GM21526 (cell line): ENCODE measurements around the gene KCNQ4.

Source experiments
- ATAC-seq: cut with Tn5 transposase; IDR thresholded peaks from one replicate; pipeline ENCODE4 v1.9.1; 2021; ENCODE audit warnings: moderate library complexity; ENCODE audit not compliant: unreplicated experiment, low FRiP score

Gene KCNQ4

DNA sequence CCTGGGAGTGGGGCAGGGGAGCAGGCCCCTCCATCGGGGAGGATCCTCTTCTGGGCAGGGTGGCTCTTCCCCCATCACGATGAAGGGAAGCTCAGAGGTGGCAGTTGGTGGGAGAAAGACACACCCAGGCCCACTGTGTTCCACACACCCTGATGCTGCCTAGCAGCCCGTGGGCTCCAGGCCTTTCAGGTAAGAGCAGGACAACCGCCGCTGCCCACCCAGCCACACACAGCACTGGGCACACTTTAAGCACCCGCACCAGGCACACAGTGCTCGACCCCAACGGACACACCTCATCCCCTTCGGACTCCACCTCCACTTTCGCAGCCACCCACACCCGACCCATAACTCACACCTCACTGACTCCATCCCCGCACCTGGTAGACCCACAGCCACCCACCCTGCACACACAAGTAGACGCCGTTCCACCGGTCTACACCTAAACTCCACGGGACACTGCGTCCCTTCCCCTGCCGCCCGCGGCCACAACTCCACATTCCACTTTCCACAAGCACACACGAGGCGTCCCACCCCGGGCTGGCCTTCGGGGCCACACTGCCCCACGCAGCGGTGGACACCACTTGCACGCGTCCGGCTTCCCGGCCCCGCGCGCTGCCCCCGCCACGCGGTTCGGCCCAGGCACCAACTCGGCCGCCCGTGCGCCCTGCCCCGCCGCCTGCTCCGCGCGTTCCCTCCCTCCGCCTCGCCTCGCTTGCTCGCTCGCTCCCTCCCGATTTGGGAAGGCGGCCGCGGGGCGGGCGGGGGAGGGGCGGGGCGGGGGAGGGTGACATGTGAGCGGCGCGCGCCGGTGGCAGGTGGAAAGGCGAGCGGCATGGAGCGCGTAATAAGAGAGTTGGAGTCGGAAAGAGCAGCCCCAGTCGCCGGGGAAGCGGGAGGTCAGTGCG is at the start of gene KCNQ4:
Gene KCNQ4, plus strand, starts transcription at position 787 of the 905 bp plus-strand sequence. CDS start 307 bp downstream, outside the sequence.
- no peak for ATAC-seq

DNA sequence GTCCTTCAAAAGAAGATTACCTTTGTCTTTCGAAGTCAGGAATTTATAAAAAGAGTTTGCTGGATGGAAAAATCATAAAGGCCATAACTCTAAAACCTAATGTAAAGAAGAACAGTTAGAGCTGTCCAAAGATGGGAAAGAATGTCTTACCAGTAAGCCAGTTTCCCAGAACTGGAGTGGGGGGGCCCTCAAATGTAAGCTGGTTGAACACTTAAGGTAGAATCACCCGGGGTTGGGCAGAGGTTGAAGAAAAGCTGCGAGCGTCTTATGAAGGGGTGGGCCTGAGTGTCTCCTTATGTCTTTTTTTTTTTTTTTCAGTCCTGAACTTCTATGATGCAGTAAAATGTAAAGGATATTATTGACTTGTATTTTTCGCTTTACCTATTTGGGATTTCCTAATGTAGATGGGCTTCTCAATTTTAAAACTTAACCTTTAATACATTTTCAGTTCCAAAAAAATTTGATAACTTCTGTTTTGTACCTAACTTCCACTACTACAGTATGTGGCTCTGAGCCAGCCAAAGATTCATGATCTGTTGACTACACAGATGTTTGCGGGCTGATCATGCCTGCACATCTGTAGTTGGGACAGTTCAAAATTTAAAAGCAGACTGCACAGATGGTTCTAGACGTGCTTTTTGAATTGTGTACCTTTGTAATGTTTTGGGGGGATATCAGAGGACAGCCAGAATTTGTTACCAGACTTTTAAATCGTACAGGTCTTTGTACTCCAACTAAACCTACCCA is 48.5 kb upstream of the KCNQ4 start:
- ATAC-seq: no peak

DNA sequence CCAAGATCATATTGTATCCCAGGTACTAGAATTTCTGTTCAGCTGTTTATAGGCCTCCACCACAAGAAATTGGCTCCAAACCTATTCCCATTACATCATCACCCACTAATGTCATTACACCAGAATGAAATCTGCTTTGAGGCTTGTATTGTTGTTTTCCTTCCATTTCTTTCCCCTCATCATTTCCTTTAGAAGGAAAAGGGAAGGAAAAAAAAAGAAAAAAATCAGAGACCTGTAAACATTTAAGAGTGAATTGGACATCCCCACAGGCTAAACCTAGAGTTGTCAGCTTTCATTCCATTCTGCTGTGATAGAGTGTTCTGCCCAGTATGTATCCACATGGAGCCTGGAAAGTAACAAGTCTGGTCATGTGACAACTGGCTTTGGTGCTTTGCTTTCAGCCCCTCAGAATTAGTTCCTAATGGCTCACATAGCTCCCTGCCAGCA is 47.5 kb upstream of the KCNQ4 start:
- no peak for ATAC-seq

DNA sequence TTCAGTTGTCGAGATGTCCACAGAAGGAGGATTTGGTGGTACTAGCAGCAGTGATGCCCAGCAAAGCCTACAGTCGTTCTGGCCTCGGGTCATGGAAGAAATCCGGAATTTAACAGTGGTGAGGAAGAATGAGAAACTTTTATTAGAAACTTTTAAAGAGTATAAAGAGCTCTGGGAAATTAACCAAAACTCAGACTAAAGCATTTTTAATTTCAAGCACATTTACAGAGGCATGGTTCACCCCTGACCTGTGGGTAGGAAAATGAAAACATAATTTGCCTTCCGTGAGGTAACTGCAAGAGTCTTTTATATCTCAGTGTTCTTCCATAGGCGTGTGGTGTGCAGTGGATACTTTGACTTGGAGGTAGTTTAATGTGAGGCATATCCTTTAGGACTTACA is 44.8 kb upstream of the KCNQ4 start:
- ATAC-seq: no peak

DNA sequence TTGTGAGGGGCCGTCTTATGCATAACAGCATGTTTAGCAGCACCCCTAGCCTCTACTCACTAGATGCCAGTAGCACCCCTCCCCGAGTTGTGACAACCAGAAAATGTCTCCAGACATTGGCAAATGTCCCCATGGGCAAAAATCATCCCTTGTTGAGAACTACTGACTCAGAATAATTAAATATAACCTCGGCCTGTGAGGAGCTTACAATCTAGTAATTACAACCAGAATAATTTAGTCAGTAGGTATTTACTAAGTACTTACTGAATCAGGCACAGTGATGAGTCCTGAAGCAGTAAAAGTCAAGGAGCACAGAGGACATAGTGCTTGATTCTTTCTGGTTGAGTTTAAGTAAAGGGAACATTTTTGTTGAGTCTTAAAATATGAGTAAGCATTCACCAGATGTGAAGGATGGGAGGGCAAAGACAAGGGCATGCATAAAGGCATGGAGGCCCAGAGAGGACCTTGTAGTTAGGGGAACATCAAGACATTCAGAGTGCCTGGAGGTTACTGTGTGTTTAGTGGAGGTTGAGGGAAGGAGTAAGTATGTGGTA is 44.1 kb upstream of the KCNQ4 start:
- no peak for ATAC-seq

DNA sequence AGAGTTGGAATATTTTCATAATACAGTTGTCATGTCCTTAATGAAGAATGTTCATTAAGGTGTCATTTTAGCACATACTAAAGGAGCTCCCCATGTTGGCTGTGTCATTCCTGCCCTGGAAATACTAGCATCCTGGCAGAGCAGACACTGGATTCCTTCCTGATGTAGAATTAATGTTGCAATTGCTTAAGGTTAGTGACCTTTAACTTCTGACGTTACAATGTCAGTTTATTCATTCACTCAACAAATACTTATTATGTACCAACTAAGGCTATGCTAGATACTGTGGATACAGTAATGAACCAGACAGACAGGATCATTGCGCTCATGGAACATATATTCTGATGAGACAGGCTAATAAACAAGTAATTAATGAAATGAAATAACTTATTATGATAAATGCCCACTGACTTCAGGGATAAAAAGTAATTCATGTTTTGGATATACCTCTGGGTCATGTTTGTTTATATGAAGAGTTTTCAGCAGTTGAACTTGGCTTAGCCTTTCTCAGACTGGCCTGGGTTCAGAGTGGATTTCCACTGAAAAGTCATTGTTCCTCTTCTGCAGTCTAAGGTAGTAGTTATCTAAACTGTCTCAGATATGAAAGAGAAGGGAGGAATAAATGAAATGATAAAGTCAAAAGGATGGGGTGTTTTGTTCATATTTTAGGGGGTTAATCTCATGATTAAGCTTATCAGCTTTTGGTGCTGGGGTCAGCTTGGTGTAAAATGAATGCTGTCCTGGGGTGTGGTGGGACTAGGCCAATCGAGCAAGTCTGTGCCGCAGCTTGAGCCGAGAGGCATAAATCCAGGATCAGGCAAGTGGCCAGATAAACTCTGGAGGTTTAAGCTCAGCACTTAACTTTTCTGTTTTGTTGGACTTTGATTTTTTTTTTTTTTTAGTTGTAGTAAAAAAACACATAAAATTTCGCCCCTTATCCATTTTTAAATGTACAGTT is 43.3 kb upstream of the KCNQ4 start:
- ATAC-seq: no peak

DNA sequence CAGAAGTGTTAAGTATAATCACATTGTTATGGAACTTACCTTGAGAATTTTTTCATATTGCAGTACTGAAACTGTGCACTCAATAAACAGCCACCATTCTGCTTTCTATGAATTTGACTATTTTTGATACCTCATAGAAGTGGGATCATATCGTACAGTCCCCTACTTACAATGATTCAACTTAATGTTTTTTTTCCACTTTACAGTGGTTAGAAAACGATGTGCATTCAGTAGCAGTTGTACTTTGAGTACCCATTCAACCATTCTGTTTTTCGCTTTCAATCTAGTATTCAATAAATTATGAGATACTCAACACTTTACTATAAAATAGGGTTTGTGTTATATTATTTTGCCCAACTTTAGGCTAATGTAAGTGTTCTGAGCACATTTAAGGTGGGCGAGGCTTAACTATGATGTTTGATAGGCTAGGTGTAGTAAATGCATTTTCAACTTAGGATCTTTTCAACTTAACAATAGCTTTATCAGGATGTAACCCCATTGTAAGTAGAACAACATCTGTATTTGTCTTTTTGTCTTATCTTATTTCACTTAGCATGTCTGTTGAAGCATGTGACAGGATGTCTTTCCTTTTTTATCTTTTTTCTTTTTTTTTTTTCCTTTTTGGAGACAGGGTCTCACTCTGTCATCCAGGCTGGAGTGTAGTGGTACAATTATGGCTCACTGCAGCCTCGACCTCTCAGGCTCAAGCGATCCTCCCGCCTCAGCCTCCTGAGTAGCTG is 42.4 kb upstream of the KCNQ4 start:
- no peak for ATAC-seq

DNA sequence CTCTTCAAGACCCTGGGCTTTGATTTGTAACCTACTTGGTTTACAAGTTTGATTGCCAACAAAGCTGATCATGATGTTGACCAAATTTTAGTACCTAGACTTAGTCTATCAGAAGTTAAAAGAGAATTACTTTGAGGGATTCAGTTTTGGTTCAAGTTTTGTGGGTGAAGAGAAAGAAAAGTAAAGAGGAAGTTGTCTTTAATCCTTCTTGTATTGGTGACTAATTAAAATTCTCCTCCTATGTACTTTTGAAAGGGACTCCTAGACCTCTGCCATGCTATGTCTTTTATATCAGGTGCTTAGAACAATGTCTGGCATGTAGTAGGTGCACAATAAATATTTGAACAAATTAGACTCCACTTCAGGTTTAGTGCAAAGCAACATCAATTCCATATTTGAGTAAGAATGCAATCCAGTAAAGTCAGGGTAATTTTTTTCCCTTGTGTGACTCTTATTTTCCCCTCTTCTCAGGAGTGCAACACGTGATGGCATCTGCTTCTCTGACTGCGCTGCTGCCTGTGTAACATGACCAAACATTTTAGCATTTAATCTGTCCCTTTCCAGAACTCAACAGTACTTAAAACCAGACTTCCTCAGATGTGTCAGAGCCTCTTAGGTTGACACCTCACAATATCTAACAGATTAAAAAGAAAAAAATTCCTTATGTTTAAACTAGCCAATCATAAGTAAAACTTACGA is 41.1 kb upstream of the KCNQ4 start:
- no peak for ATAC-seq

DNA sequence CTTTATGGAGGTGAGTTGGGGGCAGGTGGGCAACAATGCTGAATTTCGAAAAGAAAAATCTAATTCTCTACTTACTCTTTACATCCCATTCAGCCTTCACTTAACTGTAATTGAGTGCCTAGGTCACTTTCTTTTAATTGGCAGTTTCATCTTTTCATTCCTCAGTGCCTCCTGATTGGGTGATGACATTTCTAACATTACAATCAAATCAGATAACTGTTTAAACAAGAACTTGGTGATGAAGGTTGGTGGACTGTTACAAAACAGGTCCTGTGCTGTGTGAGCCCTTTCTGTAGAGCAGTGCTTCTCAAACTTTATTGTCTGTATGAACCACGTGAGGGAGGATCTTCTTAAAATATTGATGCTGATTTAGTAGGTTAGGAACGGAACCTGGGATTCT is 40.1 kb upstream of the KCNQ4 start:
- ATAC-seq: no peak

DNA sequence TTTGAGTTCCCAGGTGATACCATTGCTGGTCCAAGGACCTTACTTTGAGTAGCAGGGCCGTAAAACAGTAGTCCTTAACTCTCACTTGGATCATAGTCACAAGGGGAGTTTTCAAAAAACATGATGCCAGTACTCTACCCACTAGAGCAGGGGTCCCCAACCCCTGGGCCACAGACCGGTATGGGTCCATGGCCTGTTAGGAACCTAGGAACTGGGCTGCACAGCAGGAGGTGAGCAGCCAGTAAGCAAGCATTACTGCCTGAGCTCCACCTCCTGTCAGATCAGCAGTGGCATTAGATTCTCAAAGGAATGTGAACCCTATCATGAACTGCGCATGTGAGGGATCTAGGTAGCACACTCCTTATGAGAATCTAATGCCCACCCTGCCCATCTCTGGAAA is 39.7 kb upstream of the KCNQ4 start:
- ATAC-seq: no peak

DNA sequence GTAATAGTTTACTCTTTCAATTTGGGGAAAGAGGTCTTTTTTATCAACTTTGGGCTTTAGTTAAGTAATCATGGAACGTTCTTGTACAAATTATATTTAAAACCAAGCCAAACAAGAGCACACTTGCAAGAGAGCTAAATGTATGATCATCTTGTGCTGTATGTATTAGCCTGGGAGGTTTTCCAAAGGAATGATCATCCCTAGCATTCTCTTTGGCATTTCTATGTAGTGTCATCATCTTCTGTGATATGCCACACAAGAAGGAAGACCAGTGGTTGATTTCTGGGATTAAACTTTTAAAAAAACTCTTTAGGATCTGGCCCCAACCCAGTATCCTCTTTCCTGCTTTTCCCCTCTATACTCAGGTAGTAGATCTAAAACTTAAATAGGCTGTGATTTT is 38.4 kb upstream of the KCNQ4 start:
- no peak for ATAC-seq

DNA sequence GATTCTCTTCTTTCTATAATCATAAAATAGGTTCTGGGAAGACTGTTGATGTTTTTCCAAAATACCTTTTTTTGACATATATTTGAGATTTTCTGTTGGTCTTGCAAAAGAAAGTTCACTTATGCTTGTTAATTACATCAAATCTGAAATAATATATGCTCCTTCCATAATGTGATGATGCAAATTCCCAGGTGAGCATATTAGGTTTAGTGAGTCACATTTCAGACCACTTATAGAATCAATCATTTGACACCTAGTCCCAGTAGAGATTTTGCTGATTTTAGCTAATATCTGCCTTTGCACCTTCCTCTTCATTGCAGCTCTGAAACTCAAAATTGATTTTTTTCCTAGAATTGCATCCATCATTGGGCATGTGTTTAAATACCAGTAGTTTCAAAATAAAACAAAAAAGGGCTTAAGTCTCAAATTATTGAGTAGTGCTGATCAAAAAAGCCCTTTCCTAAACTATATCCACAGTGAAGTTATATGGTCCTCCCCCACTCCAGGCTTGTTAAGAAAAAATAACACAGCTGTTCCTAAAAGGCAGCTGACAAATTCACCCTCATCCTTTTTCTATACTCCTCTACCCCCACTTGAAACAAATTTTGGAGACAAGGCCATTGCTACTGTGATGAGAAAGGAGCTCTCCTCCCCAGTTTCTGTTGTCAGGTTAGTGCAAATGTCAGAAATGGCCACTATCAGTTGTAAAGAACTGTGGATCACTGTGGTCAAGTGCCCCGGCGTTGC is 37.1 kb upstream of the KCNQ4 start:
- no peak for ATAC-seq

DNA sequence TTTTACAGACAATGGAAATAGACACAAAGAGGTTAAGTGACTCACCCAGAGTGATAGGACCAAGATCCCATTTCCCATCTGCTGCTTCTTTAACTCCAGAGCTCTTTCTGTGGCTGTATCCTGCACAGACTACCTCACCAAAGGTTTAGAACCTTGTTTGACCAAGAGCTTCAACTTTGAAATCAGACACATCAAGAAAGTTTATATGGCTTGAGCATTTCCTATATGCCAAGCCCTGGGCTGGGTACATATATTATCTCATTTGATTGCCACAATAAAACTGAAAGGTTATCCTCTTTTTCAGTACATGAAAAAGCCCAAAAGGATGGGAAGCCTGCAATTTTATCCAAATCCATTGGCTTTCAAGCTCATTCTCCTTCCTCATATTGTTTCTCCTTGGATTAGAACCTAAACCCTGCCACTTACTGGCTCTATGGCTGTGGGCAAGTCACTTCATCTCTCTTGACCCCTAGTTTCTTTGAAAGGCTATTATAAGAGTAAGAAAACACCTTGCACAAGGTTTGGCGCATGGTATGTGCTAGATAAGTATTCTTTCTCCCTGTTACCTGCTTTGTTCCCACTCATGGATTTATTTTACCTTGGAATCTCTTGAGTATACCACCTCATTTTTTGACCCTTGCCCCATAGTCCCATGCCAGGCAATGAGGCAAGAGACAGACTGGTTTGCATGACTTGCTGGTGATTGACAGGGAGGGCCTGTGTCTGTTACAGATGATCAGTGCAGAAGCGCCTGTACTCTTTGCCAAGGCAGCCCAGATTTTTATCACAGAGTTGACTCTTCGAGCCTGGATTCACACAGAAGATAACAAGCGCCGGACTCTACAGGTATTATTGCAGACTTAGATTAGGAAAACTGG is 34.5 kb upstream of the KCNQ4 start:
- no peak for ATAC-seq

DNA sequence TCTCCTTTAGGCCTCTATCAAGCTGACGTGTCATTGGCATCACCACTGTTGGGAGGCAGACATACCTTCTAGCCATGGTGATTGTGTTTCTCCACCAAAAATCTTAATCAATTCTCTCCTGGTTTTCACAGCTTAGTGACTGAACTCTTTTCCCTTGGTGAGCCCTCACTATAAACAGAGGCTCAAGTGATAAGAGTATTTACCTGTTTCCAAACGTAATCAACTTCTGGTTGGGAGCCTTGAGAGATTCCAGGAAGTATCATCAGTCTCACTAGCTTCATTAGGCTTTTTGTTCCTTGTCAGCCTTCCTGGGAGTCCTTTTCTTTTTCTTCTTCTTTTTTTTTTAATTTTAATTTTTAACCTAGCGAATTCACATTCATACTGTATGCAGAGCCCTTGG is 33.8 kb upstream of the KCNQ4 start:
- no peak for ATAC-seq

DNA sequence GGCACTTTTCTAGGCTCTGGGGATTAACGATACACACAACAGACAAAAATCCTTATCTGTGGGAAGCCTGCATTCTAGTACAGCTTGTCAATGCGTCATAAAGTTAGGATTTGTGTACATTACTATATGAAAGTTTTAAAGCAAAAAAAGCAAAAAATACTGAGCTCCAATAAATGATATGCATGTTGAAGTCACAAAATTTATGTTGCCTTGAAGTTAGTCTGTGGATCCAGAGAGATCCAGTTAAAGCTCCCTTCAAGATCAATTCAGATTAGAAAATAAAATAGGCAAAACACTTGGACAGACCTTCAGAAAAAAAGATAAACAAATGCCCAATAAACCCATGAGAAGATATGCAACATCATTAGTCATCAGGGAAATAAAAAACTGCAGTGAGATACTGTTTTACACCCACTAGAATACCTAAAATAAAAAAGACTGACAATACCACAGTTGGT is 33.1 kb upstream of the KCNQ4 start:
- no peak for ATAC-seq

DNA sequence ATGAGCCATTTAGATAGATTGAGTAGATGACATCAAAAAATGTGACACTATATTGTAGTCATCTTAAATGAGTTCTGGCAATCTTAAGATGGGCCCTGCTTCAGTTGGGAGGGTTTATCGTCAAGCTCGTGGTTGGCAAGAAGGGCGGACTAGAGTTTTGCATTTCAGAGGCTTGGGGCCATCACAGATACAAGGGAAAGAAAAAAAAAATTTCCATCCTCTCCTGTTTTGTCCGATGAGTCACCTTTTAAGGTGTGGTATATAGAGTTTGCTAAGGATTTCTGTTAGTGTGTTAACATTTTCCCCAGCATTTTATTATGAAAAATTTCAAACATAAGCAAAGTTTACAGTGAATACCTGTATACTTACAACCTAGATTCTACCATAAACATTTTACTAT is 31.8 kb upstream of the KCNQ4 start:
- ATAC-seq: no peak

DNA sequence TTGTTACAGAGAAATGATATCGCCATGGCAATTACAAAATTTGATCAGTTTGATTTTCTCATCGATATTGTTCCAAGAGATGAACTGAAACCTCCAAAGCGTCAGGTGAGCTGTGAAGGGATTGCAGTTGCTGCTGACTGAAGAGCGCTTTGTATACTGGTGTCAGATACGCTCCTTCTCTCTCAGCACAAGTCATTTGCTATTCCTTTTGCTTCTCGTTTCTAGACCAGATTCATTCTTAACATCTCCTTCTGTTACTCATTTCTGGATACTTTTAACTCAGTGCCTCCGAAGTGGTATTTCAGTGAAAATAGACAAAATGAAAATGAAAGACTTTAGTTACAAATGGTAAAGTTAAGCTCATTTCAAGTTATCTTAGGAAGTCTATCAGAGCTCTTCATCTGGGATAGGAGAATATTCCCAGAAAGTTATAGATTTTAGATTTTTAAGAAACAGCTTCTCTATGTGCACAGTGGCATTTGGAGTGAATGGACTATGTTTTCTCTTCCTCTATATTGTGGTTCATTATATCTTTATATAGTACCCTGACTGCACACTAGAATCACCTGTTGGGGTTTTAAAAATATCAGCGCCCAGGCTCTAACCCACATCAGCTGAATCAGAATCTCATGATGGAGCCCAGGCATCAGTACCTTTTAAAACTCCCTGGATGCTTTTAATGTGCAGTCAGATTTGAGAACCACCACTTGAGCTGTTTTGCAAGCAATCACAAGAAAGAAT is 30.3 kb upstream of the KCNQ4 start:
- ATAC-seq: no peak
